Measurements from ENCODE around the gene NFIA. TPM values are rescaled to one million over a fixed set of nuclear protein-coding genes. Genes with fewer than 3 reads are reported as not detected.

The NFIA gene
- total and polyA plus RNA-seq, 2 donors (not counting 1 experiment from before 2014, with no cell fraction given), result 0.28 to 0.54 TPM

GRCh38 chr1:61481315-61481715, 399.0 kb downstream of the NFIA start:
- ChIA-PET CTCF (no interaction called here), POLR2A (no interaction called here)
- no peak for ATAC-seq (ENCODE audit: low read depth)

GRCh38 chr1:61482170-61482734, 399.9 kb downstream of the NFIA start:
- no peak for ATAC-seq (ENCODE audit: low read depth)
- no peak for DNase-seq
- no peak overlapping the region for H3K4me3 ChIP-seq (ENCODE audit: control extremely low read depth in 1 of 5, extremely low read depth in 1 of 5, insufficient read depth in 1 of 5, low read depth in 2 of 5, low read length in 4 of 5)
- H3K79me2 ChIP-seq (ENCODE audit: control insufficient read depth, insufficient read depth, low read length), result no peaks in the 10 kb centered on the region
- 66% methylated on average over 3 of the region's 7 CpGs for WGBS (ENCODE audit: insufficient coverage)
- no peaks in the 10 kb centered on the region for H3K36me3 ChIP-seq (replicated peaks in 1 of 2; ENCODE audit: control extremely low read depth in 1 of 2, control insufficient read depth in 1 of 2, extremely low read depth in 1 of 2, insufficient read depth in 2 of 2, low read length in 1 of 2)
- H3K4me2 ChIP-seq (replicated peaks; ENCODE audit: low read depth, low read length, poor library complexity, severe bottlenecking), result no peak overlapping the region
- no peaks in the 10 kb centered on the region for H3K9me3 ChIP-seq (ENCODE audit: control extremely low read depth in 1 of 3, control insufficient read depth in 2 of 3, insufficient read depth in 1 of 3, low read length in 2 of 3)
- intact Hi-C loops (cut with micrococcal nuclease), result no loop called here
- H4K20me1 ChIP-seq (ENCODE audit: control insufficient read depth, insufficient read depth, low read length, poor library complexity, severe bottlenecking), result no peaks in the 10 kb centered on the region
- H3K4me1 ChIP-seq (ENCODE audit: control insufficient read depth in 2 of 2, insufficient read depth in 2 of 2, low read length in 2 of 2), result no peaks in the 10 kb centered on the region
- TF ChIP-seq CTCF (IDR thresholded peaks at IDR 0.05) (no peak), EZH2 (IDR thresholded peaks at IDR 0.05; ENCODE audit: borderline replicate concordance, insufficient read depth, low read depth, low read length, poor library complexity, severe bottlenecking) (no peak)
- no peaks in the 10 kb centered on the region for H3K9me3 Mint-ChIP-seq (ENCODE audit: insufficient read depth)
- CTCF ChIA-PET, result no interaction called here
- no peaks in the 10 kb centered on the region for H3K27me3 ChIP-seq (replicated peaks in 1 of 4; ENCODE audit: control extremely low read depth in 1 of 4, control insufficient read depth in 3 of 4, insufficient read depth in 4 of 4, low read length in 3 of 4)
- no peaks in the 10 kb centered on the region for H3K4me1 Mint-ChIP-seq
- no peak overlapping the region for H3K27ac ChIP-seq (ENCODE audit: low read length in 2 of 2)
- no peak overlapping the region for H3K4me3 Mint-ChIP-seq
- H2AFZ ChIP-seq (ENCODE audit: insufficient read depth, low read depth, low read length, poor library complexity, severe bottlenecking), result no peak overlapping the region
- POLR2A ChIA-PET, result no interaction called here
- peaks cover 11% of the 10 kb centered on the region for H3K27me3 Mint-ChIP-seq
- no peak overlapping the region for H3K27ac Mint-ChIP-seq
- no peak overlapping the region for H3K9ac ChIP-seq (ENCODE audit: low read length)

More at GRCh38 chr1:61481315-61481715, 399.0 kb downstream of the NFIA start:
- no peaks in the 10 kb centered on the region for H3K4me1 Mint-ChIP-seq
- Histone ChIP-seq H2AFZ (ENCODE audit: insufficient read depth, low read depth, low read length, poor library complexity, severe bottlenecking) (no peak overlapping the region), H3K27ac (ENCODE audit: low read length in 2 of 2) (no peak overlapping the region), H3K4me1 (ENCODE audit: control insufficient read depth in 2 of 2, insufficient read depth in 2 of 2, low read length in 2 of 2) (no peaks in the 10 kb centered on the region), H3K27me3 (replicated peaks in 1 of 4; ENCODE audit: control extremely low read depth in 1 of 4, control insufficient read depth in 3 of 4, insufficient read depth in 4 of 4, low read length in 3 of 4) (no peaks in the 10 kb centered on the region), H3K9me3 (ENCODE audit: control extremely low read depth in 1 of 3, control insufficient read depth in 2 of 3, insufficient read depth in 1 of 3, low read length in 2 of 3) (no peaks in the 10 kb centered on the region), H4K20me1 (ENCODE audit: control insufficient read depth, insufficient read depth, low read length, poor library complexity, severe bottlenecking) (no peaks in the 10 kb centered on the region), H3K9ac (ENCODE audit: low read length) (no peak overlapping the region), H3K4me3 (ENCODE audit: control extremely low read depth in 1 of 5, extremely low read depth in 1 of 5, insufficient read depth in 1 of 5, low read depth in 2 of 5, low read length in 4 of 5) (no peak overlapping the region), H3K79me2 (ENCODE audit: control insufficient read depth, insufficient read depth, low read length) (no peaks in the 10 kb centered on the region), H3K4me2 (replicated peaks; ENCODE audit: low read depth, low read length, poor library complexity, severe bottlenecking) (no peak overlapping the region), H3K36me3 (replicated peaks in 1 of 2; ENCODE audit: control extremely low read depth in 1 of 2, control insufficient read depth in 1 of 2, extremely low read depth in 1 of 2, insufficient read depth in 2 of 2, low read length in 1 of 2) (no peaks in the 10 kb centered on the region)
- no peak overlapping the region for H3K27ac Mint-ChIP-seq
- no peaks in the 10 kb centered on the region for H3K9me3 Mint-ChIP-seq (ENCODE audit: insufficient read depth)
- DNase-seq, result no peak
- intact Hi-C loops (cut with micrococcal nuclease), result no loop called here
- peaks cover 11% of the 10 kb centered on the region for H3K27me3 Mint-ChIP-seq
- WGBS (ENCODE audit: insufficient coverage), result 44% methylated on average over 2 of the region's 3 CpGs
- TF ChIP-seq EZH2 (IDR thresholded peaks at IDR 0.05; ENCODE audit: borderline replicate concordance, insufficient read depth, low read depth, low read length, poor library complexity, severe bottlenecking) (no peak), CTCF (IDR thresholded peaks at IDR 0.05) (no peak)
- no peak overlapping the region for H3K4me3 Mint-ChIP-seq

Data from B cell (primary cell).